Neural cell (in vitro differentiated cells): Measurements from ENCODE around the gene SFN. TPM values are rescaled to one million over a fixed set of nuclear protein-coding genes. Genes with fewer than 3 reads are reported as not detected.

Experiments used
- H2AFZ ChIP-seq: fragments of 200-600, 300-800 bp; sonication (generic), shearing (Covaris generic); 2 replicates; pipeline ENCODE4 v1.6.0; 2014; ENCODE audit warnings: low read depth, mild to moderate bottlenecking, antibody characterized with exemption, low read length, moderate library complexity
- H3F3A ChIP-seq: fragments of 200-600 bp; shearing (Covaris generic); 2 replicates; pipeline ENCODE4 v1.6.1; 2016; ENCODE audit warnings: mild to moderate bottlenecking, moderate library complexity, mixed read lengths, antibody characterized with exemption, low read length; ENCODE audit not compliant: insufficient read depth, poor library complexity, severe bottlenecking
- H3K27ac ChIP-seq: fragments of 200-600, 300-800 bp; sonication (generic), shearing (Covaris generic); 2 replicates; pipeline ENCODE4 v1.5.1; 2014; ENCODE audit warnings: mild to moderate bottlenecking, low read length, moderate library complexity
- H3K27me3 ChIP-seq: fragments of 300-800, 200-600 bp; sonication (generic), shearing (Covaris generic); 2 replicates; pipeline ENCODE4 v1.6.0; 2014; ENCODE audit warnings: mild to moderate bottlenecking, low read depth, low read length, moderate library complexity; ENCODE audit not compliant: insufficient read depth
- H3K36me3 ChIP-seq: fragments of 300-800, 200-600 bp; sonication (generic), shearing (Covaris generic); 2 replicates; pipeline ENCODE4 v1.5.1; 2014; ENCODE audit warnings: mild to moderate bottlenecking, antibody characterized with exemption, low read length, moderate library complexity; ENCODE audit not compliant: insufficient read depth
- H3K4me2 ChIP-seq: fragments of 300-800, 200-600 bp; sonication (generic), shearing (Covaris generic); 2 replicates; pipeline ENCODE4 v1.6.0; 2014; ENCODE audit warnings: mild to moderate bottlenecking, low read length
- H3K4me3 ChIP-seq: fragments of 300-800, 200-600 bp; sonication (generic), shearing (Covaris generic); 2 replicates; pipeline ENCODE4 v1.5.1; 2014; ENCODE audit warnings: mild to moderate bottlenecking, low read length, moderate library complexity
- H3K79me2 ChIP-seq: fragments of 200-600 bp; shearing (Covaris generic); replicated peaks from 2 replicates; pipeline ENCODE4 v1.6.0; 2014; ENCODE audit warnings: mild to moderate bottlenecking, low read length, moderate library complexity; ENCODE audit not compliant: insufficient read depth
- H3K9ac ChIP-seq: fragments of 300-800, 200-600 bp; sonication (generic), shearing (Covaris generic); 2 replicates; pipeline ENCODE4 v1.6.1; 2016; ENCODE audit warnings: mild to moderate bottlenecking, low read length, mixed read lengths
- H3K9me2 ChIP-seq: fragments of 200-600 bp; shearing (Covaris generic); 2 replicates; pipeline ENCODE4 v1.6.1; 2016; ENCODE audit warnings: mild to moderate bottlenecking, low read length, mixed read lengths; ENCODE audit not compliant: insufficient read depth
- H3K9me3 ChIP-seq: fragments of 200-600, 300-800 bp; sonication (generic), shearing (Covaris generic); 2 replicates; pipeline ENCODE4 v1.6.1; 2016; ENCODE audit warnings: mild to moderate bottlenecking, mixed run types, low read length, moderate library complexity, mixed read lengths
- H4K20me1 ChIP-seq: fragments of 200-600 bp; shearing (Covaris generic); 2 replicates; pipeline ENCODE4 v1.6.1; 2016; ENCODE audit warnings: mild to moderate bottlenecking, mixed run types; ENCODE audit not compliant: insufficient read depth
- EP300 ChIP-seq: fragments of 450-650 bp; conservative IDR thresholded peaks from 2 replicates; pipeline ENCODE4 v1.6.1; 2014; ENCODE audit warnings: antibody characterized with exemption, mild to moderate bottlenecking, moderate library complexity; ENCODE audit not compliant: poor library complexity, severe bottlenecking
- EZH2 ChIP-seq: fragments of 200-600, 300-800 bp; shearing (Covaris generic), sonication (generic); IDR thresholded peaks from 2 replicates; pipeline ENCODE4 v1.6.1; 2014; ENCODE audit warnings: antibody characterized with exemption, low read length, borderline replicate concordance, mild to moderate bottlenecking; ENCODE audit not compliant: insufficient read depth, poor library complexity, severe bottlenecking
- MXI1 ChIP-seq: fragments of 450-650 bp; conservative IDR thresholded peaks from 2 replicates; pipeline ENCODE4 v1.6.1; 2014; ENCODE audit warnings: antibody characterized with exemption, mild to moderate bottlenecking; ENCODE audit not compliant: poor library complexity, severe bottlenecking
- POLR2AphosphoS5 ChIP-seq: IDR thresholded peaks from 2 replicates; pipeline ENCODE4 v1.6.1; 2012
- RAD21 ChIP-seq: fragments of 450-650 bp; conservative IDR thresholded peaks from 2 replicates; pipeline ENCODE4 v1.6.1; 2014; ENCODE audit warnings: antibody characterized with exemption, mild to moderate bottlenecking, moderate library complexity
- SMC3 ChIP-seq: fragments of 450-650 bp; conservative IDR thresholded peaks from 2 replicates; pipeline ENCODE4 v1.6.1; 2014; ENCODE audit warnings: antibody characterized with exemption, mild to moderate bottlenecking, moderate library complexity; ENCODE audit not compliant: poor library complexity
- TAF1 ChIP-seq: IDR thresholded peaks from 2 replicates; pipeline ENCODE4 v1.6.1; 2012; ENCODE audit warnings: low read depth
- polyA plus RNA-seq: library from polyadenylated mRNA; depleted of rRNA; stranded (reverse); fragments of >200 nt; gene quantifications from 2 replicates; pipeline ENCODE4 v1.2.3, GENCODE V29; 2014
- TF ChIP-seq, protein P1 (sequence below): IDR thresholded peaks from 2 replicates; pipeline ENCODE4 v1.6.1; 2012; ENCODE audit warnings: borderline replicate concordance
- TF ChIP-seq, protein P2 (sequence below): fragments of 450-650 bp; IDR thresholded peaks from 2 replicates; pipeline ENCODE4 v1.5.1; 2014; ENCODE audit warnings: antibody characterized with exemption, mild to moderate bottlenecking, moderate library complexity; ENCODE audit not compliant: poor library complexity, severe bottlenecking

Gene SFN
- polyA plus RNA-seq, 1 donor from 2014 or later: 0.25 TPM

DNA sequence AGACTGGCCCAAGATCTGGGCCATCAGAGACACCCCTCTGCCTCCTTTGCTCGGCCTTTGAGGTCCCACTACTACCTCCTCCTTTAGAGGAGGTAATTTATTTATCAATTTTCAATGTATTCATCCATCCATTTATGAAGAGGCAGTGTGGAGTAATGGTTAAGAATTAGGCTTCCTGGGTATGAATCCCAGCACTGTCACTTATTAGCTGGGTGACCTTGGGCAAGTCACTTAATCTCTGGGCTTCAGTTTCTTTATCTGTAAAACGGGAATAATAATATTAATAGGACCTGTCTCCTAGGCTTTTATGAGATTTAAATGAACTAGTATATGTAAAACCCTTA, 49.2 kb downstream of the SFN start:
- Histone ChIP-seq H3K9me2 (no peaks in the 10 kb centered on the region), H2AFZ (no peak overlapping the region), H3F3A (no peaks in the 10 kb centered on the region), H3K27me3 (no peaks in the 10 kb centered on the region), H4K20me1 (no peaks in the 10 kb centered on the region), H3K27ac (no peak overlapping the region), H3K36me3 (no peaks in the 10 kb centered on the region), H3K9ac (no peak overlapping the region), H3K4me3 (no peak overlapping the region), H3K9me3 (no peaks in the 10 kb centered on the region), H3K4me2 (no peak overlapping the region), H3K79me2 (no peaks in the 10 kb centered on the region)
- TF ChIP-seq, protein P1, sequence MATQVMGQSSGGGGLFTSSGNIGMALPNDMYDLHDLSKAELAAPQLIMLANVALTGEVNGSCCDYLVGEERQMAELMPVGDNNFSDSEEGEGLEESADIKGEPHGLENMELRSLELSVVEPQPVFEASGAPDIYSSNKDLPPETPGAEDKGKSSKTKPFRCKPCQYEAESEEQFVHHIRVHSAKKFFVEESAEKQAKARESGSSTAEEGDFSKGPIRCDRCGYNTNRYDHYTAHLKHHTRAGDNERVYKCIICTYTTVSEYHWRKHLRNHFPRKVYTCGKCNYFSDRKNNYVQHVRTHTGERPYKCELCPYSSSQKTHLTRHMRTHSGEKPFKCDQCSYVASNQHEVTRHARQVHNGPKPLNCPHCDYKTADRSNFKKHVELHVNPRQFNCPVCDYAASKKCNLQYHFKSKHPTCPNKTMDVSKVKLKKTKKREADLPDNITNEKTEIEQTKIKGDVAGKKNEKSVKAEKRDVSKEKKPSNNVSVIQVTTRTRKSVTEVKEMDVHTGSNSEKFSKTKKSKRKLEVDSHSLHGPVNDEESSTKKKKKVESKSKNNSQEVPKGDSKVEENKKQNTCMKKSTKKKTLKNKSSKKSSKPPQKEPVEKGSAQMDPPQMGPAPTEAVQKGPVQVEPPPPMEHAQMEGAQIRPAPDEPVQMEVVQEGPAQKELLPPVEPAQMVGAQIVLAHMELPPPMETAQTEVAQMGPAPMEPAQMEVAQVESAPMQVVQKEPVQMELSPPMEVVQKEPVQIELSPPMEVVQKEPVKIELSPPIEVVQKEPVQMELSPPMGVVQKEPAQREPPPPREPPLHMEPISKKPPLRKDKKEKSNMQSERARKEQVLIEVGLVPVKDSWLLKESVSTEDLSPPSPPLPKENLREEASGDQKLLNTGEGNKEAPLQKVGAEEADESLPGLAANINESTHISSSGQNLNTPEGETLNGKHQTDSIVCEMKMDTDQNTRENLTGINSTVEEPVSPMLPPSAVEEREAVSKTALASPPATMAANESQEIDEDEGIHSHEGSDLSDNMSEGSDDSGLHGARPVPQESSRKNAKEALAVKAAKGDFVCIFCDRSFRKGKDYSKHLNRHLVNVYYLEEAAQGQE: no peak
- no peak for TF ChIP-seq POLR2AphosphoS5
- no peak for TF ChIP-seq EP300
- TF ChIP-seq MXI1: no peak
- no peak for TF ChIP-seq EZH2
- TF ChIP-seq SMC3: no peak
- TF ChIP-seq TAF1: no peak
- TF ChIP-seq RAD21: no peak
- TF ChIP-seq, protein P2, sequence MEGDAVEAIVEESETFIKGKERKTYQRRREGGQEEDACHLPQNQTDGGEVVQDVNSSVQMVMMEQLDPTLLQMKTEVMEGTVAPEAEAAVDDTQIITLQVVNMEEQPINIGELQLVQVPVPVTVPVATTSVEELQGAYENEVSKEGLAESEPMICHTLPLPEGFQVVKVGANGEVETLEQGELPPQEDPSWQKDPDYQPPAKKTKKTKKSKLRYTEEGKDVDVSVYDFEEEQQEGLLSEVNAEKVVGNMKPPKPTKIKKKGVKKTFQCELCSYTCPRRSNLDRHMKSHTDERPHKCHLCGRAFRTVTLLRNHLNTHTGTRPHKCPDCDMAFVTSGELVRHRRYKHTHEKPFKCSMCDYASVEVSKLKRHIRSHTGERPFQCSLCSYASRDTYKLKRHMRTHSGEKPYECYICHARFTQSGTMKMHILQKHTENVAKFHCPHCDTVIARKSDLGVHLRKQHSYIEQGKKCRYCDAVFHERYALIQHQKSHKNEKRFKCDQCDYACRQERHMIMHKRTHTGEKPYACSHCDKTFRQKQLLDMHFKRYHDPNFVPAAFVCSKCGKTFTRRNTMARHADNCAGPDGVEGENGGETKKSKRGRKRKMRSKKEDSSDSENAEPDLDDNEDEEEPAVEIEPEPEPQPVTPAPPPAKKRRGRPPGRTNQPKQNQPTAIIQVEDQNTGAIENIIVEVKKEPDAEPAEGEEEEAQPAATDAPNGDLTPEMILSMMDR: no peak

DNA sequence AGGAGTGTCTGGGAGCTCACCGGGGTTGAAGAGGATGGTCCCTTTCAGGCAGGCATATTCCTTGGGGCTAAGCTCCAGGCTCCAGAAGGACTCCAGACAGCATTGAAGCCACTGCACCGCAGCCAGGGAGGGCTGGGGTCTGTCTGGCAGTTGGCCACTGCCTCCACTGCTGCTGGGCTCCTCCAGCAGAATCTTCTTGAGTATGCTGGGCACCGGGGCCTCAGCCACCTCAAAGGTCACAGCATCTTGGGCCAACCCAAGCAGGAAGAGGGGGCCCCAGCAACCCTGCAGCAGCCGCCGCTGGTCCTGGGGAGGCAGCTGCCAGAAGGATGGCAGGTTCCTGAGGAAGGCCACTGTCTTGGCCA, 50.4 kb downstream of the SFN start:
- H3K27ac ChIP-seq: no peak overlapping the region
- H3K4me3 ChIP-seq: no peak overlapping the region
- H3K9me3 ChIP-seq: no peaks in the 10 kb centered on the region
- no peaks in the 10 kb centered on the region for H4K20me1 ChIP-seq
- no peak overlapping the region for H3K4me2 ChIP-seq
- no peaks in the 10 kb centered on the region for H3K79me2 ChIP-seq
- no peaks in the 10 kb centered on the region for H3F3A ChIP-seq
- TF ChIP-seq EP300 (no peak), MXI1 (no peak), RAD21 (no peak), POLR2AphosphoS5 (no peak), EZH2 (no peak), TAF1 (no peak), SMC3 (no peak)
- TF ChIP-seq, protein P1: no peak
- TF ChIP-seq, protein P2: no peak
- H2AFZ ChIP-seq: no peak overlapping the region
- H3K36me3 ChIP-seq: no peaks in the 10 kb centered on the region
- no peak overlapping the region for H3K9ac ChIP-seq
- H3K27me3 ChIP-seq: no peaks in the 10 kb centered on the region
- no peaks in the 10 kb centered on the region for H3K9me2 ChIP-seq
